A549 (cell line): Measurements from ENCODE around the gene ARHGEF16.

ENCODE experiments used
- CEBPB ChIP-seq, 2 experiments: fragments of >200 bp in 1 of 2; sonication (Bioruptor Twin) in 1 of 2; formaldehyde crosslinking in 1 of 2; IDR thresholded peaks; 2 replicates each; pipeline ENCODE4 v1.6.1; 2012 to 2016
- CHD2 ChIP-seq: fragments of 150-350 bp; IDR thresholded peaks from 2 replicates; pipeline ENCODE4 v1.6.1; 2014; ENCODE audit warnings: low read length; ENCODE audit not compliant: partially characterized antibody
- ESRRA ChIP-seq: fragments of 150-350 bp; IDR thresholded peaks from 2 replicates; pipeline ENCODE4 v1.6.1; 2014; ENCODE audit warnings: mild to moderate bottlenecking, low read length, borderline replicate concordance
- JUNB ChIP-seq: fragments of >200 bp; sonication (Bioruptor Twin); formaldehyde crosslinking; IDR thresholded peaks from 2 replicates; pipeline ENCODE4 v1.6.1; 2016
- MYC ChIP-seq: IDR thresholded peaks from 2 replicates; pipeline ENCODE4 v1.6.1; 2012; ENCODE audit warnings: mild to moderate bottlenecking, inconsistent platforms, low read length, improper control_type of control experiment, borderline replicate concordance
- POLR2AphosphoS2 ChIP-seq: conservative IDR thresholded peaks from 2 replicates; pipeline ENCODE4 v1.6.1; 2012; ENCODE audit warnings: low read length, improper control_type of control experiment, inconsistent platforms
- ZC3H11A ChIP-seq: fragments of 450-650 bp; IDR thresholded peaks from 2 replicates; pipeline ENCODE4 v1.6.1; 2014; ENCODE audit warnings: antibody characterized with exemption, mild to moderate bottlenecking
- TF ChIP-seq, protein P1 (sequence below): fragments of >200 bp; sonication (Bioruptor Twin); formaldehyde crosslinking; IDR thresholded peaks from 3 replicates; pipeline ENCODE4 v1.5.1; 2016
- TF ChIP-seq, protein P2 (sequence below): fragments of 250-450 bp; sonication (Bioruptor Pico); IDR thresholded peaks from 2 replicates; pipeline ENCODE4 v1.5.0; 2021; ENCODE audit warnings: mild to moderate bottlenecking, moderate library complexity, borderline replicate concordance

DNA sequence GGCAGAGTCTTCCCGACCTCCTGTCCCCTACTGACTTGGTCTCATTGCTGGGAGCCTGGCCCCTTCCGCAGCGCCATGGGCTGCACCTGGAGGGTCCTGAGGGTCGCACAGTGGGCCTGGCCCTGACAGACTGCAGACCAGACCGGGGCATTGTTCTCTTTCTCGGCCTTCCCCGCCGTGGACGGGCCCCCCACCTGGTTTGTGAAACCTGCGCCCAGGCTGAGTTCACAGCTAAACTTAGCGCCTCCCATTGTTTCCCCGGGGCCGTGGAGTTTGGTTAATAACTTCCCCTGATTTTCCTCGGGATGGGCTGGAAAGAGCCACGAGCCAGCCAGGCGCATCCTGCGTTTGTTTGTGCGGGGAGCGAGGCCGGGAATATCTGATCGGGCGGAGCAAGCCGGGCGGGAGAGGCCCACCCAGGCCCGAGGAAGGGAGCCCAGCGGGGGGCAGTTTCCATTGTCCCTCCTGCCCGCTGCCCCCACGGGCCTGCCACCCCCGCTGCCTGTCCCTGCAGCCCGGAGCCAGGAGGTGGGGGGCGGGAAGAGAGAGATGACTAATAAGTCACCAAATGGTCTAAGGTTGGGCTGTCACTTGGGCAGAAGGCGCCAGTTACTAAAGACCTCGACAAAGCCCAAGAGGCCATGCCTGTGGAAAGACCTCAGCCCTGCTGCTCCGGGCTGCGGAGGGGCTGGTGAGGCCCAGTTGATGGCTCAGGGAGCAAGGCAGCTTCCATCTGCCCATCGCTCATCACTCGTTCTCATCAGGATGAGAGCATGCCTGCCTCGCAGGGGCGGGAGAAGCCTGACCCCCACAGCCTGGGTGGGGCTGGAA lies 39.0 kb upstream of the ARHGEF16 start:
- no peak for TF ChIP-seq JUNB
- no peak for TF ChIP-seq CEBPB (IDR thresholded peaks at IDR 0.05)
- TF ChIP-seq, protein P1, sequence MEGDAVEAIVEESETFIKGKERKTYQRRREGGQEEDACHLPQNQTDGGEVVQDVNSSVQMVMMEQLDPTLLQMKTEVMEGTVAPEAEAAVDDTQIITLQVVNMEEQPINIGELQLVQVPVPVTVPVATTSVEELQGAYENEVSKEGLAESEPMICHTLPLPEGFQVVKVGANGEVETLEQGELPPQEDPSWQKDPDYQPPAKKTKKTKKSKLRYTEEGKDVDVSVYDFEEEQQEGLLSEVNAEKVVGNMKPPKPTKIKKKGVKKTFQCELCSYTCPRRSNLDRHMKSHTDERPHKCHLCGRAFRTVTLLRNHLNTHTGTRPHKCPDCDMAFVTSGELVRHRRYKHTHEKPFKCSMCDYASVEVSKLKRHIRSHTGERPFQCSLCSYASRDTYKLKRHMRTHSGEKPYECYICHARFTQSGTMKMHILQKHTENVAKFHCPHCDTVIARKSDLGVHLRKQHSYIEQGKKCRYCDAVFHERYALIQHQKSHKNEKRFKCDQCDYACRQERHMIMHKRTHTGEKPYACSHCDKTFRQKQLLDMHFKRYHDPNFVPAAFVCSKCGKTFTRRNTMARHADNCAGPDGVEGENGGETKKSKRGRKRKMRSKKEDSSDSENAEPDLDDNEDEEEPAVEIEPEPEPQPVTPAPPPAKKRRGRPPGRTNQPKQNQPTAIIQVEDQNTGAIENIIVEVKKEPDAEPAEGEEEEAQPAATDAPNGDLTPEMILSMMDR: no peak
- no peak for TF ChIP-seq MYC
- no peak for TF ChIP-seq ZC3H11A
- TF ChIP-seq CHD2: no peak
- TF ChIP-seq ESRRA: no peak
- TF ChIP-seq, protein P2, sequence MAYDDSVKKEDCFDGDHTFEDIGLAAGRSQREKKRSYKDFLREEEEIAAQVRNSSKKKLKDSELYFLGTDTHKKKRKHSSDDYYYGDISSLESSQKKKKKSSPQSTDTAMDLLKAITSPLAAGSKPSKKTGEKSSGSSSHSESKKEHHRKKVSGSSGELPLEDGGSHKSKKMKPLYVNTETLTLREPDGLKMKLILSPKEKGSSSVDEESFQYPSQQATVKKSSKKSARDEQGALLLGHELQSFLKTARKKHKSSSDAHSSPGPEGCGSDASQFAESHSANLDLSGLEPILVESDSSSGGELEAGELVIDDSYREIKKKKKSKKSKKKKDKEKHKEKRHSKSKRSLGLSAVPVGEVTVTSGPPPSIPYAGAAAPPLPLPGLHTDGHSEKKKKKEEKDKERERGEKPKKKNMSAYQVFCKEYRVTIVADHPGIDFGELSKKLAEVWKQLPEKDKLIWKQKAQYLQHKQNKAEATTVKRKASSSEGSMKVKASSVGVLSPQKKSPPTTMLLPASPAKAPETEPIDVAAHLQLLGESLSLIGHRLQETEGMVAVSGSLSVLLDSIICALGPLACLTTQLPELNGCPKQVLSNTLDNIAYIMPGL: no peak
- no peak for TF ChIP-seq POLR2AphosphoS2
